HG02759 (cell line): ENCODE measurements around the gene ESRRB.
"Not testable (repeated sequence)": the region's sequence is repeated elsewhere in the genome, so short reads cannot be mapped to it uniquely, and the experiment has no call there.

Experiments used
- ATAC-seq: cut with Tn5 transposase; IDR thresholded peaks from one replicate; pipeline ENCODE4 v1.9.1; 2021; ENCODE audit warnings: mild to moderate bottlenecking, moderate library complexity; ENCODE audit not compliant: unreplicated experiment

The ESRRB gene

DNA sequence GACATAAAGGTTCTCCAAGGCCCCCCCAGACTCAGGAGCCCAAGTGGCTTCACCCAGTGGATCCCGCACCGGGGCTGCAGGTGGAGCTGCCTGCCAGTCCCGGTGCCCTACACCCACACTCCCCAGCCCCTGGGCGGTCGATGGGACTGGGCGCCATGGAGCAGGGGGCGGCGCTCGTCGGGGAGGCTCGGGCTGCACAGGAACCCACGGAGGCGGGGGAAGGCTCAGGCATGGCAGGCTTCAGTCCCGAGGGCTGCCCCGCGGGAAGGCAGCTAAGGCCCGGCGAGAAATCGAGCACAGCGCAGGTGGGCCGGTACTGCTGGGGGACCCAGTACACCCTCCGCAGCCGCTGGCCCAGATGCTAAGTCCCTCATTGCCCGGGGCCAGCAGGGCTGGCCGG is 160.7 kb downstream of the ESRRB start:
- ATAC-seq, result not testable (repeated sequence)

DNA sequence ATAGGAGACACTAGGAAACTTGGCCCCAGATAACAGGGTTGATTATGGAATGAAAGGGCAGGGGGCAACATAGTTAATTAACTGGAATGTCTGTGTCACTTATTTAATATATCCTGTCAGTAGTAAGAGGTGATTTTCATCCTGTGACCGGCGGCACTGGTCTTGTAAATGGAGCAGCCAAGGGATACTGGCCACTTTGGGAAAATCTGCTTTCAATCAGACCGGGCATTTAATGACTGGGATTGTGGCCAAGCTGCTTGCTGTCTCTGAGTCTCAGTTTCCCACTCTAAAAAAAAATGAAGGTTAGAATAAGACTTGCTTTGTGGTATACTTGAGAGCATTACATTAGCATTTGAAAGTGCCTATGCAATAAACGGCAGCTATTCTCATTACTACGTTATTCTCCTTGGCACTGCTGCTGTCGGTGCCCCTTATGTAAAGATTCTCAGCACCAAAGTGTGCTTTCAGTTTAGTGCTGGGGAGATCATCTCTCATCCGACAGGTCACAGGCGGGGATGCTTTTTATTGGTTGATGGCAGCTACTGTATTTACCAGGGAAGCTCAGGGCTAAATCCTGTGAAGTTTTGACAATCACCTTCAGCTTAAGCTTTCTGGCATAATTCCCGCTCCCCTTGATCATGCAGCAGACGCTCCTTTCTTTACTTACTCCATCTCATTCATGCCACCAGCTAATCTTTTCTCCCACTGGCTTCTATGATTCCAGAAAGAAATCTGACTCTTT is 162.1 kb downstream of the ESRRB start:
- ATAC-seq, result no peak

GRCh38 chr14:76538648-76539008 is 162.7 kb downstream of the ESRRB start:
- no peak for ATAC-seq

- ATAC-seq, result no peak
These were observed 163.2 kb downstream of the ESRRB start for GRCh38 chr14:76539130-76539529.

DNA sequence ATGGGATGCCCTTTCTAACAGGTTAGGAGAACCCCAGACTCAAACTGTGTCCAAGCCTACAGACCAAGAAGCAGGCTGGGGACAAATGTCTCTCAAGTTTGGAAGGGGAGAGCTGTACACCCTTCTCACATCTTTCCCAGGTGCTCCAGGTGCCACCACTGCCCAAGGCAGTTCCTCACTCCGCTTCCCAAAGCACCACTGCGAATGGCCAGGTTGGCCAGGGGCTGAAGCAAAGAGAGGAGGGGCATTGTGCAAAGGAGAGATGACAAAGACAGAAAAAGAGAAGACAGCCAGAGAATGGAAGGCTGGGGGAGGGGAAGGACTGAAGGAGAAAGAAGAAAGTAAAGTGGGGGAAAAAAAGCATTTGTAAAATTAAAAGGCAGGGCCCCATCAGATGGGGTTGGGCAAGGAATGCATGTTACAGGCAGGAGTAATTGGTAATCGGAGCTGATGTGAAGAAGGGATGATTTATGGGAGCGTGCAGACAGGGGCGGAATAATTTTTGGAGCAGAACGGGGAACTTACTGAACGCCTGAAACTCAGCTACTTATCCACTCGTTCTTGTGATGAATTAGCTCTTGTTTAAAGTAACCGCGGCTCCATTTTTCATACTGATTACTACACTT is 165.8 kb downstream of the ESRRB start:
- ATAC-seq, result no peak

GRCh38 chr14:76546426-76547221 is 170.7 kb downstream of the ESRRB start:
- no peak for ATAC-seq

GRCh38 chr14:76547831-76548230 is 171.9 kb downstream of the ESRRB start:
- no peak for ATAC-seq

DNA sequence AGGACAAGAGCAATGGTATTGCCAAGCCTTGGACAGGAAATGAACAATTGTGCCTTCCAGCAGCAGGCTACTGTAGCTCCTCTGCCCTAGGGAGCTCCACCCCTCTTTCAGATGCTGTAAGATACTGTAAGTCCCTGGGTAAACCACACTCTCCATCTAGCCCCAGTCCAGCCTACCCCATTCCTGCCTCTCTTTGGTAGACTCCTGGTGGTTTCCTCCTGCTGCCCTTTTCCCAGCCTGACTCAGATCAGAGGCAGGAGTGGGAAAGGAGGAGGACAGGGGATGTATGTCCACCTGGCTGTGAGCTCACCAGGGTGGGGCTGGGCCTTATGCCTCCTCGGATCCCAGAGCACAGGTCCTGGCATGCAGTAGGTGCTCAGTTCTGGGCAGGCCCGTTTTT is 174.6 kb downstream of the ESRRB start:
- no peak for ATAC-seq

- ATAC-seq, result no peak
These were observed 175.2 kb downstream of the ESRRB start for GRCh38 chr14:76551116-76551515.
